Naive thymus-derived CD8-positive, alpha-beta T cell (primary cell): ENCODE measurements around the gene MAP3K2. TPM values are rescaled to one million over a fixed set of nuclear protein-coding genes. Genes with fewer than 3 reads are reported as not detected.

Source experiments
- ATAC-seq, 2 donors: fragments of 150-1000 bp; cut with Tn5 transposase in 1 of 2; sonication (Bioruptor Pico), chemical (Tn5 transposase) in 1 of 2; 1 replicate in 1 of 2; 2 replicates in 1 of 2; pipeline ENCODE4 v1.10.0; 2021; ENCODE audit warnings: mild to moderate bottlenecking in 2 of 2, moderate library complexity in 2 of 2
- POLR2A ChIA-PET: fragments of 350-600 bp; sonication (Branson Sonifier 250); formaldehyde crosslinking; loops from one replicate; lab custom pipeline; 2021; ENCODE audit warnings: antibody characterized with exemption; lab: Charles Lee
- DNase-seq, 10 donors: peaks; one replicate each; pipeline versions ENCODE4 v3.0.0 to v3.0.0-alpha.2; 2020 to 2022
- H3K27ac Mint-ChIP-seq, 10 donors: one replicate each; pipeline ENCODE4 v1.8.0; 2020 to 2022; ENCODE audit warnings: mild to moderate bottlenecking in 10 of 10, mixed read lengths in 10 of 10, moderate library complexity in 4 of 10, inconsistent platforms in 1 of 10
- H3K27me3 Mint-ChIP-seq, 5 donors: one replicate each; pipeline ENCODE4 v1.8.0; 2021 to 2022; ENCODE audit warnings: mixed read lengths in 5 of 5
- H3K36me3 Mint-ChIP-seq, 3 donors: one replicate each; pipeline ENCODE4 v1.8.0; 2020 to 2022; ENCODE audit warnings: mixed read lengths in 3 of 3, mild to moderate bottlenecking in 2 of 3, inconsistent platforms in 1 of 3
- H3K4me1 Mint-ChIP-seq, 4 donors: one replicate each; pipeline ENCODE4 v1.8.0; 2021 to 2022; ENCODE audit warnings: mixed read lengths in 4 of 4
- H3K4me3 Mint-ChIP-seq, 10 donors: one replicate each; pipeline ENCODE4 v1.8.0; 2020 to 2022; ENCODE audit warnings: mild to moderate bottlenecking in 10 of 10, mixed read lengths in 10 of 10, moderate library complexity in 6 of 10, inconsistent platforms in 1 of 10
- H3K9me3 Mint-ChIP-seq, 9 donors: one replicate each; pipeline ENCODE4 v1.8.0; 2020 to 2022; ENCODE audit warnings: mixed read lengths in 9 of 9, mild to moderate bottlenecking in 3 of 9, inconsistent platforms in 1 of 9, moderate library complexity in 1 of 9
- polyA plus RNA-seq, 3 donors: library from polyadenylated mRNA; unstranded; fragments of 300-500 nt; fragmentation: Illumina TruSeq; gene quantifications; one replicate each; pipeline ENCODE4 v1.2.3, GENCODE V29; 2021
- total RNA-seq, 8 experiments: library from RNA in 2 of 8; stranded (reverse) in 2 of 8; gene quantifications; one replicate each; pipeline ENCODE4 v1.2.3 and lab custom pipeline; 2021 to 2026

MAP3K2 gene
- total and polyA plus RNA-seq, 5 experiments from 2014 or later, result 36.0 to 80.6 (median 51.9) TPM

- peaks cover 13 to 49% (median 33%) of the 10 kb centered on the region in 5 donors for H3K27me3 Mint-ChIP-seq
- DNase-seq (no peak), ATAC-seq (no peak)
- H3K9me3 Mint-ChIP-seq, result no peaks in the 10 kb centered on the region
- H3K4me1 Mint-ChIP-seq, result peaks cover 2 to 16% (median 9%) of the 10 kb centered on the region in 4 donors
- no peak overlapping the region for H3K4me3 Mint-ChIP-seq
- H3K27ac Mint-ChIP-seq, result no peak overlapping the region
- H3K36me3 Mint-ChIP-seq, result peaks cover 0 to 5% (median 0%) of the 10 kb centered on the region in 3 donors
- POLR2A ChIA-PET, result no interaction called here
Measured at GRCh38 chr2:127425540-127426490, 38.0 kb upstream of the MAP3K2 start.

DNA sequence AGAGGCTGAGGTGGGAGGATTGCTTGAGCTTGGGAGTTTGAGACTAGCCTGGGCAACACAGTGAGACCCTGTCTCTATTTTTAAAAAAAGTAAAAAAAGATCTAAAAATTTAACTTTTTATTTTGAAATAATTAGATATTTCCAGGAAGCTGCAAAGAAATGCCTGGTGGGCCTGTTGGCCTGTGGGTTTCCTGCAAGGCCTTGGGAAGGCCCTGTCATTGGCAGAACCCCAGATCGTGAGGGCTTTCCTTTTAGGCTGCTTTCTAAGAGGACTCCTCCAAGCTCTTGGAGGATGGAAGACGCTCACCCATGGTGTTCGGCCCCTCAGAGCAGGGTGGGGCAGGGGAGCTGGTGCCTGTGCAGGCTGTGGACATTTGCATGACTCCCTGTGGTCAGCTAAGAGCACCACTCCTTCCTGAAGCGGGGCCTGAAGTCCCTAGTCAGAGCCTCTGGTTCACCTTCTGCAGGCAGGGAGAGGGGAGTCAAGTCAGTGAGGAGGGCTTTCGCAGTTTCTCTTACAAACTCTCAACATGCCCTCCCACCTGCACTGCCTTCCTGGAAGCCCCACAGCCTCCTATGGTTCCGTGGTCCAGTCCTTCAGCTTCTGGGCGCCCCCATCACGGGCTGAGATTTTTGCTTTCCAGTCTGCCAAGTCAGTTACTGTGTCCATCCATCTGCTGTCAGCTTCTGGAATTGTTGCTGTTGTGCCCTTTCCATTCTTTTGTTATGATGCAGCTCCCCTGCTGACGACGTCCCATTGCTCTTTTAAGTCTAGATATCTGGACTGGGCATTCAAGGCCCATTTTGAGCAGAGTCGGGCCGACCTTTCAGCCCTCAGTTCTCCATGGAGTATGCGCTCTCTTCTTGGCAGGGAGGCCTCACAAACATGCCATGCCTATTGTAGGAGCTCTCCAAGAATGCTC lies 37.1 kb upstream of the MAP3K2 start:
- POLR2A ChIA-PET, result interaction anchor here (0.6 kb wide), 1 partner anchor 8 kb away, joined by 3 read pairs; no protein-coding TSS in a partner anchor
- Mint-ChIP-seq H3K36me3 (peaks cover 0 to 5% (median 0%) of the 10 kb centered on the region in 3 donors), H3K27me3 (peaks cover 14 to 58% (median 37%) of the 10 kb centered on the region in 5 donors), H3K9me3 (no peaks in the 10 kb centered on the region), H3K4me3 (no peak overlapping the region), H3K4me1 (peaks cover 2 to 16% (median 9%) of the 10 kb centered on the region in 4 donors), H3K27ac (no peak overlapping the region)
- ATAC-seq (no peak), DNase-seq (peak in 1 of 10 donors; percentile 13)

DNA sequence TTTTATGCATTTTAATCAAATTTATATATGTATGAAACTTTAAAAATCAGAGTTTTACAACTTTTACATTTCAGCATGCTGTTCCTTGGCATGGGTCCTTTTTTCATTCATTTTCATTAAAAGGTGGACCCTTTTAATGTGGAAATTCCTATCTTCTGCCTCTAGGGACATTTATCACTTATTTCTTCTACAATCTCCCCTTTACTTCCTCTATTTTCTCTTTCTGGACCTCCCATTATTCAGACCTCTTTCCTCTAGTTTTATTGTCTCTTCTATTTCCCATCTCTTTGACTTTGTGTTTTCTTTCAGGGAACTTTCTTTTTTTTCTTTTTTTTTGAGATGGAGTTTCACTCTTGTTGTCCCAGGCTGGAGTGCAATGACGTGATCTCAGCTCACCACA lies 36.1 kb upstream of the MAP3K2 start:
- DNase-seq (no peak), ATAC-seq (no peak)
- peaks cover 2 to 16% (median 9%) of the 10 kb centered on the region in 4 donors for H3K4me1 Mint-ChIP-seq
- H3K9me3 Mint-ChIP-seq, result no peaks in the 10 kb centered on the region
- H3K27ac Mint-ChIP-seq, result peak overlapping the region in 1 of 10 donors; percentile 32
- peaks cover 0 to 5% (median 0%) of the 10 kb centered on the region in 3 donors for H3K36me3 Mint-ChIP-seq
- H3K27me3 Mint-ChIP-seq, result peaks cover 14 to 58% (median 37%) of the 10 kb centered on the region in 5 donors
- peak overlapping the region in 9 of 10 donors; percentile 5 to 63 (median 44) for H3K4me3 Mint-ChIP-seq
- POLR2A ChIA-PET, result interaction anchor here (0.8 kb wide), 1 partner anchor 33 kb away, joined by 3 read pairs; no protein-coding TSS in a partner anchor

DNA sequence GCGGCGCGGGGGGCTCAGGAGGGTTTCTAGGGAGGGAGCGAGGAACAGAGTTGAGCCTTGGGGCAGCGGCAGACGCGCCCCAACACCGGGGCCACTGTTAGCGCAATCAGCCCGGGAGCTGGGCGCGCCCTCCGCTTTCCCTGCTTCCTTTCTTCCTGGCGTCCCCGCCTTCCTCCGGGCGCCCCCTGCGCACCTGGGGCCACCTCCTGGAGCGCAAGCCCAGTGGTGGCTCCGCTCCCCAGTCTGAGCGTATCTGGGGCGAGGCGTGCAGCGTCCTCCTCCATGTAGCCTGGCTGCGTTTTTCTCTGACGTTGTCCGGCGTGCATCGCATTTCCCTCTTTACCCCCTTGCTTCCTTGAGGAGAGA lies 35.7 kb upstream of the MAP3K2 start:
- H3K36me3 Mint-ChIP-seq, result peaks cover 0 to 5% (median 0%) of the 10 kb centered on the region in 3 donors

GRCh38 chr2:127422559-127423477 lies 35.0 kb upstream of the MAP3K2 start:
- H3K4me1 Mint-ChIP-seq, result peaks cover 2 to 16% (median 10%) of the 10 kb centered on the region in 4 donors
- H3K27ac Mint-ChIP-seq, result no peak overlapping the region
- no peaks in the 10 kb centered on the region for H3K9me3 Mint-ChIP-seq
- POLR2A ChIA-PET, result interaction anchor here (0.6 to 1.6 kb wide), 3 partner anchors 32 to 360 kb away, joined by 3 to 4 read pairs (median 3); no protein-coding TSS in a partner anchor
- H3K36me3 Mint-ChIP-seq, result peaks cover 0 to 5% (median 0%) of the 10 kb centered on the region in 3 donors
- DNase-seq, result peak in 3 of 10 donors; percentile 10 to 23 (median 15)
- ATAC-seq, result peak; percentile 77 to 80
- H3K4me3 Mint-ChIP-seq, result peak overlapping the region in 8 of 10 donors; percentile 39 to 68 (median 56)
- H3K27me3 Mint-ChIP-seq, result peaks cover 16 to 58% (median 37%) of the 10 kb centered on the region in 5 donors

More for the DNA sequence above, 35.7 kb upstream of the MAP3K2 start:
- H3K27me3 Mint-ChIP-seq, result peaks cover 14 to 58% (median 37%) of the 10 kb centered on the region in 5 donors
- peaks cover 2 to 16% (median 9%) of the 10 kb centered on the region in 4 donors for H3K4me1 Mint-ChIP-seq
- no peak overlapping the region for H3K27ac Mint-ChIP-seq
- H3K9me3 Mint-ChIP-seq, result no peaks in the 10 kb centered on the region
- peak in 1 of 10 donors; percentile 16 for DNase-seq
- POLR2A ChIA-PET, result interaction anchor here (0.6 to 1.6 kb wide), 3 partner anchors 32 to 360 kb away, joined by 3 to 4 read pairs (median 3); no protein-coding TSS in a partner anchor
- peak overlapping the region in 9 of 10 donors; percentile 5 to 63 (median 44) for H3K4me3 Mint-ChIP-seq
- peak; percentile 59 to 60 for ATAC-seq

- peaks cover 5 to 21% (median 15%) of the 10 kb centered on the region in 4 donors for H3K4me1 Mint-ChIP-seq
- peak overlapping the region in 7 of 10 donors; percentile 9 to 65 (median 43) for H3K4me3 Mint-ChIP-seq
- H3K9me3 Mint-ChIP-seq, result no peaks in the 10 kb centered on the region
- POLR2A ChIA-PET, result interaction anchor here (1.6 kb wide), 1 partner anchor 33 kb away, joined by 3 read pairs; no protein-coding TSS in a partner anchor
- ATAC-seq, result no peak
- peaks cover 0 to 5% (median 0%) of the 10 kb centered on the region in 3 donors for H3K36me3 Mint-ChIP-seq
- H3K27me3 Mint-ChIP-seq, result peaks cover 16 to 58% (median 37%) of the 10 kb centered on the region in 5 donors
- no peak for DNase-seq
- no peak overlapping the region for H3K27ac Mint-ChIP-seq
Measured at GRCh38 chr2:127421871-127422558, 34.2 kb upstream of the MAP3K2 start.

- Mint-ChIP-seq H3K27ac (no peak overlapping the region), H3K9me3 (no peaks in the 10 kb centered on the region), H3K4me1 (peaks cover 12 to 29% (median 22%) of the 10 kb centered on the region in 4 donors), H3K27me3 (peaks cover 16 to 57% (median 37%) of the 10 kb centered on the region in 5 donors), H3K4me3 (peak overlapping the region in 3 of 10 donors; percentile 2 to 44 (median 4)), H3K36me3 (peaks cover 0 to 5% (median 0%) of the 10 kb centered on the region in 3 donors)
- ATAC-seq (no peak), DNase-seq (no peak)
- POLR2A ChIA-PET, result no interaction called here
Measured at GRCh38 chr2:127421116-127421800, 33.5 kb upstream of the MAP3K2 start.

DNA sequence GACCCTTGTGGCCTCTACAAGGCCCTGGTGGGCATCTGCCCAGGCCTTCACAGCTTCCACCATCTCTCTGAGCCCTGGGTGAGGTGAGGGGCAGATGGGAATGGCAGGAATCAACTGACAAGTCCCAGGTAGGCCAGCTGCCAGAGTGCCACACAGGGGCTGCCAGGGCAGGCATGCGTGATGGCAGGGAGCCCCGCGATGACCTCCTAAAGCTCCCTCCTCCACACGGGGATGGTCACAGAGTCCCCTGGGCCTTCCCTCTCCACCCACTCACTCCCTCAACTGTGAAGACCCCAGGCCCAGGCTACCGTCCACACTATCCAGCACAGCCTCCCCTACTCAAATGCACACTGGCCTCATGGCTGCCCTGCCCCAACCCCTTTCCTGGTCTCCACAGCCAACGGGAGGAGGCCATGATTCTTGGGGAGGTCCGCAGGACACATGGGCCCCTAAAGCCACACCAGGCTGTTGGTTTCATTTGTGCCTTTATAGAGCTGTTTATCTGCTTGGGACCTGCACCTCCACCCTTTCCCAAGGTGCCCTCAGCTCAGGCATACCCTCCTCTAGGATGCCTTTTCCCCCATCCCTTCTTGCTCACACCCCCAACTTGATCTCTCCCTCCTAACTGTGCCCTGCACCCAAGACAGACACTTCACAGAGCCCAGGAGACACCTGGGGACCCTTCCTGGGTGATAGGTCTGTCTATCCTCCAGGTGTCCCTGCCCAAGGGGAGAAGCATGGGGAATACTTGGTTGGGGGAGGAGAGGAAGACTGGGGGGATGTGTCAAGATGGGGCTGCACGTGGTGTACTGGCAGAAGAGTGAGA lies 32.5 kb upstream of the MAP3K2 start:
- peak overlapping the region in 2 of 10 donors; percentile 32 to 48 for H3K27ac Mint-ChIP-seq
- H3K4me1 Mint-ChIP-seq, result peaks cover 12 to 36% (median 29%) of the 10 kb centered on the region in 4 donors
- H3K36me3 Mint-ChIP-seq, result no peaks in the 10 kb centered on the region
- POLR2A ChIA-PET, result no interaction called here
- DNase-seq, result no peak
- no peaks in the 10 kb centered on the region for H3K9me3 Mint-ChIP-seq
- H3K4me3 Mint-ChIP-seq, result peak overlapping the region in 1 of 10 donors; percentile 51
- peaks cover 9 to 48% (median 29%) of the 10 kb centered on the region in 5 donors for H3K27me3 Mint-ChIP-seq
- ATAC-seq, result no peak

DNA sequence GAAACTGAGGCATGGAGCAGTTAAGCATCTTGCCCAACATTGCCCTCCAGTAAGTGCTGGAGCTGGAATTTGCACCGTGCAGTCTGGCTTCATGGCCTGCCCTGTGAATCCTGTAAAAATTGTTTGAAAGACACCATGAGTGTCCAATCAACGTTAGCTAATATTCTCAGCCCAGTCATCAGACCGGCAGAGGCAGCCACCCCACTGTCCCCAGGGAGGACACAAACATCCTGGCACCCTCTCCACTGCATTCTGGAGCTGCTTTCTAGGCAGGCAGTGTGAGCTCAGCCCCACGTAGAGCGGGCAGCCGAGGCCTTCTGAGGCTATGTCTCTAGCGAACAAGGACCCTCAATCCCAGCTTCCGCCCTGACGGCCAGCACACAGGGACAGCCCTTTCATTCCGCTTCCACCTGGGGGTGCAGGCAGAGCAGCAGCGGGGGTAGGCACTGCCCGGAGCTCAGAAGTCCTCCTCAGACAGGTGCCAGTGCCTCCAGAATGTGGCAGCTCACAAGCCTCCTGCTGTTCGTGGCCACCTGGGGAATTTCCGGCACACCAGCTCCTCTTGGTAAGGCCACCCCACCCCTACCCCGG lies 31.8 kb upstream of the MAP3K2 start:
- no peak for DNase-seq
- Mint-ChIP-seq H3K9me3 (no peaks in the 10 kb centered on the region), H3K4me3 (no peak overlapping the region), H3K4me1 (peaks cover 12 to 36% (median 30%) of the 10 kb centered on the region in 4 donors), H3K27me3 (peaks cover 7 to 42% (median 27%) of the 10 kb centered on the region in 5 donors), H3K27ac (no peak overlapping the region), H3K36me3 (no peaks in the 10 kb centered on the region)
- ATAC-seq, result no peak
- POLR2A ChIA-PET, result no interaction called here
